ENCODE data around the gene AVL9. TPM values are rescaled to one million over a fixed set of nuclear protein-coding genes. Genes with fewer than 3 reads are reported as not detected.
"Not testable (repeated sequence)": the region's sequence is repeated elsewhere in the genome, so short reads cannot be mapped to it uniquely, and the experiment has no call there.

Gene AVL9
- polyA plus RNA-seq, 4 donors, result 24.5 to 30.3 (median 29.0) TPM

DNA sequence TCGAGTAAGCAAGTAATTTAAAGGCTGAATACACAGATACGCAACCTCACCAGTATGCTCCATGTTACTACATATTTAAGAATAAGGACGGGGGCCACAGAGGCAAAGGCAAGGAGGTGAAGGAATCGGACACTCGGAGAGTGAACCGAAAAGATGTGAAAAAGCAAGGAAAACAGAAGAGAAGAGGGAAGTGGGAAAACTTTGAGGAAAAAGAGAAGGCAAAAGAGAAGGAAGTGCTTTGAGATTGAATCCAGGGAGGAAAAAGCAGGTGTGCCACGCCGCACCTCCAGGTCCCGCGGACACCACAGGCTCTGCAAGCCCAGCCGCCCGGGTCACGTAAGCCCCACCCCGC, 367 bp upstream of the AVL9 start:
- peak in 1 of 4 donors; percentile 5 for DNase-seq (ENCODE audit: low read depth in 4 of 4, low spot score in 3 of 4)

DNA sequence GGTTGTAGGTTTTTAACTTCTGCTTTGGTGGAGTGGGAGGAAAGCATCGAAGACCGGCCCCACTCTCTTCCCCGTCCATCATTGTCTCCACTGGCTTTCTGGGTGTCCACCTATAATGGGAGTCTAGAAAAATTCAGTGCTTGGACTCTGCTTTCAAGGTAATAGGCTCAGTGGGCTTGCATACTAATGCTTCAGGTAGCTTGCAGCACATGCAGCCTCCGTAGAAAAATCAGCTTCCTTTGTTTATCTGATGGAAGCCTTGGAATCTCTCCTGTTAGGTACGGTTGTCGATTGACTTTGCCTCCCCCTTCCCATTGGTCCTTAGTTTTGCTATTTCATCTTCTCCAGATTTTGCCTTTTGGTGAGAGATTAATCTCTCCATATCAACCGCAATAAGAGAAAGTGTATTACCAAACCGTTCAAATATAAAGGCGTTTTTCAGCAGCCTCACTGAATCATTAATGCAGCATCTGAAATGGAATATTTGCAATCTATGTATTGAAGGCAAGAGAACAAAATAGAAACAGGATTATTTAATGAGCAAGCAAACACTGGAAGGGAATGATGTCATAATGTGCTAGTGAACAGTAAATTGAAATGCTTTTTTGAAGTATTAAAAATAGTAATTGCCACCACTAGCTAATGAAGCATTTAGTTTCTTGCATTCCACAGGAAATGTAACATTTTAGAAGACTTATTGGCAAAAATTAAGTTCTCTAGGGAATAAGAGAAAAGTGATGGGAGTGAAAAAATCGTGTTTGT, 944 bp downstream of the AVL9 start:
- peak in 2 of 4 donors; percentile 5 to 10 for DNase-seq (ENCODE audit: low read depth in 4 of 4, low spot score in 3 of 4)

- not testable (repeated sequence) for DNase-seq (ENCODE audit: low read depth in 4 of 4, low spot score in 3 of 4)
Observed at GRCh38 chr7:32499755-32500154, 4.5 kb downstream of the AVL9 start.

GRCh38 chr7:32500216-32500615, 4.9 kb downstream of the AVL9 start:
- not testable (repeated sequence) for DNase-seq (ENCODE audit: low read depth in 4 of 4, low spot score in 3 of 4)

- no peak for DNase-seq (ENCODE audit: low read depth in 4 of 4, low spot score in 3 of 4)
Observed at GRCh38 chr7:32500922-32501341, 5.6 kb downstream of the AVL9 start.

DNA sequence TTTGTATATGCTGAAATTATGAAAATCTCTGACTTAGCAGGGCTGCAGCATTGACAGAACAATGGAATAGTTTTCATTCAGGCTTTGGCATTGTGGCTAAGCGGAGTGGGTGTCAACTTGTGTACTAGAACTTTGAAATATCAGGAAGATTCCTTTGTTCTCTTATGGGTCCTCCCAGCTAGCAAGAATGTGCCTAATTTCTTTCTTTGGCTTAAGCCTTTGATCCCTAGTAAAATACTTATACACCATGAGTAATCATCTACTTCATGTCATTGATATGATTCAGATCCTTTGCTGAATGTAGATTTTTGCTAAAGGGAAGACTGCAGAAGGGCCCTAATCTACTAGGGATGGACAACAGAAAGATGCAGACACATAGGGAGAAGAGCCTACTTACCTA, 6.2 kb downstream of the AVL9 start:
- DNase-seq (ENCODE audit: low read depth in 4 of 4, low spot score in 3 of 4), result no peak

GRCh38 chr7:32502728-32503127, 7.4 kb downstream of the AVL9 start:
- DNase-seq (ENCODE audit: low read depth in 4 of 4, low spot score in 3 of 4), result no peak

- no peak for DNase-seq (ENCODE audit: low read depth in 4 of 4, low spot score in 3 of 4)
Observed at GRCh38 chr7:32506266-32507054, 11.2 kb downstream of the AVL9 start.

- no peak for DNase-seq (ENCODE audit: low read depth in 4 of 4, low spot score in 3 of 4)
Observed at GRCh38 chr7:32507414-32507813, 12.1 kb downstream of the AVL9 start.

GRCh38 chr7:32511791-32512190, 16.5 kb downstream of the AVL9 start:
- DNase-seq (ENCODE audit: low read depth in 4 of 4, low spot score in 3 of 4), result no peak

- no peak for DNase-seq (ENCODE audit: low read depth in 4 of 4, low spot score in 3 of 4)
Observed at GRCh38 chr7:32513210-32513609, 17.9 kb downstream of the AVL9 start.

GRCh38 chr7:32515890-32516550, 20.7 kb downstream of the AVL9 start:
- DNase-seq (ENCODE audit: low read depth in 4 of 4, low spot score in 3 of 4), result no peak

GRCh38 chr7:32516551-32517100, 21.3 kb downstream of the AVL9 start:
- no peak for DNase-seq (ENCODE audit: low read depth in 4 of 4, low spot score in 3 of 4)

DNA sequence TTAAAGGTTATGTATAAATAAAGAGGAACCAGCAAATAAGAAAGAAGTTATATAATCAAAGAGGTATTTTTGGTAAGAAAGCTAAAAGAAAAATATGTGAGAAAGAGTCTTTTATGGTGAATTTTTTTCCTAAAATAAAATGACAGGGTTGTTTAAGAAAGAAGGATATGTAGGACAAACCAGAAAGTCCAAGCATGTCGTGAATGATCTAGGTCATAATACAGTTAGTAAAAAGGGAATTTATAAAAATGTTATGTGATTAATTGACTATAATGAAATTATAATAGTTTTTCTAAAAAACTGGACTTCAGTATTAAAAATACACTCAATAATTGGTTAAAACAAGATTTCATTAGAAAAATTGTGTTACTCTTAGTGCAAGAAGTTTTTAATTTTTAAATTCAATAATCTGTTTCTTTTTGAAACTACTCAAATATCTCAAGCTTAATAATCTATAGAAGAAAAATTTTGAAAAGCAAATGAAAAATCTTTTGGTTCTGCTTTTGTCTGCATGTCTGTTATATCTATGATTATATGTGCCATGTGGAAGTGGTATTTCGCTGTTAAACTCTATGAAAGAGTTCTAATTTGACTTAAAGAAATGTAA, 23.3 kb downstream of the AVL9 start:
- peak in 1 of 4 donors; percentile 12 for DNase-seq (ENCODE audit: low read depth in 4 of 4, low spot score in 3 of 4)

GRCh38 chr7:32519763-32520162, 24.5 kb downstream of the AVL9 start:
- DNase-seq (ENCODE audit: low read depth in 4 of 4, low spot score in 3 of 4), result no peak

- no peak for DNase-seq (ENCODE audit: low read depth in 4 of 4, low spot score in 3 of 4)
Observed at GRCh38 chr7:32522746-32523530, 27.6 kb downstream of the AVL9 start.

- DNase-seq (ENCODE audit: low read depth in 4 of 4, low spot score in 3 of 4), result no peak
Observed at GRCh38 chr7:32524631-32525030, 29.3 kb downstream of the AVL9 start.

GRCh38 chr7:32525839-32526238, 30.6 kb downstream of the AVL9 start:
- DNase-seq (ENCODE audit: low read depth in 4 of 4, low spot score in 3 of 4), result no peak

- no peak for DNase-seq (ENCODE audit: low read depth in 4 of 4, low spot score in 3 of 4)
Observed at GRCh38 chr7:32531402-32531801, 36.1 kb downstream of the AVL9 start.

DNA sequence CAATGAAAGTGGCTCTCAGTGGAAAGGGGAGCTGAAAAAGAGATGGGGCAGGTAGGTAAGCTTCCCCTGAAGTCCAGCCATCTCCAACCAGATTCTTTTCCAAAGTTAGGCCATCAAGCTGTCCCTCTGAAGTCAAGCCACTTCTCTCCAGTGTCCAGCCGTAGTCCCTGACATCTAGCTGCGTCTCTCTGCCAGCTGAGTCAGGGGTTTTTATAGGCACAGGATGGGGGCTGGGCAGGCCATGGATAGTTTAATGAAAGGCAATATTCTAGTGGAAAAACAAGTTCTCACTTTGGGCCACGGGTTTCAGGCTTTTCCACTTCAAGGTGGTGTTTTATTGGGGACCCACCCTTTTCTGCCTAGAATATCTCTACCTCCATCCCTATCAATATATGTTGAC, 36.8 kb downstream of the AVL9 start:
- DNase-seq (ENCODE audit: low read depth in 4 of 4, low spot score in 3 of 4), result no peak
